ENCODE results near the gene APOL3.

The APOL3 gene

GRCh38 chr22:36149441-36149840 lies 11.1 kb downstream of the APOL3 start:
- Histone ChIP-seq H3K4me1 (ENCODE audit: insufficient read depth, insufficient read length) (no peaks in the 10 kb centered on the region), H3K27me3 (ENCODE audit: insufficient read depth, insufficient read length) (no peaks in the 10 kb centered on the region), H3K4me3 (ENCODE audit: insufficient read length, low read depth) (no peak overlapping the region), H3K9ac (ENCODE audit: insufficient read length, low read depth) (no peak overlapping the region), H3K9me3 (ENCODE audit: insufficient read depth, low read length) (peaks cover 13% of the 10 kb centered on the region; the same call in 1 of the 2 replicates), H3K36me3 (ENCODE audit: insufficient read depth, insufficient read length, low read length) (no peaks in the 10 kb centered on the region)
- no peak for DNase-seq (ENCODE audit: low read depth, low spot score)
- TF ChIP-seq YY1 (IDR thresholded peaks at IDR 0.05; ENCODE audit: insufficient read depth, insufficient read length) (no peak), ZNF274 (IDR thresholded peaks at IDR 0.05; ENCODE audit: low read depth, low read length) (no peak), SUZ12 (IDR thresholded peaks at IDR 0.05; ENCODE audit: extremely low read depth, insufficient read depth, insufficient read length) (no peak)

GRCh38 chr22:36148411-36148810 lies 12.1 kb downstream of the APOL3 start:
- H3K36me3 ChIP-seq (ENCODE audit: insufficient read depth, insufficient read length, low read length), result no peaks in the 10 kb centered on the region
- no peak for DNase-seq (ENCODE audit: low read depth, low spot score)
- no peaks in the 10 kb centered on the region for H3K27me3 ChIP-seq (ENCODE audit: insufficient read depth, insufficient read length)
- TF ChIP-seq SUZ12 (IDR thresholded peaks at IDR 0.05; ENCODE audit: extremely low read depth, insufficient read depth, insufficient read length) (no peak), ZNF274 (IDR thresholded peaks at IDR 0.05; ENCODE audit: low read depth, low read length) (no peak), YY1 (IDR thresholded peaks at IDR 0.05; ENCODE audit: insufficient read depth, insufficient read length) (no peak)
- no peak overlapping the region for H3K9ac ChIP-seq (ENCODE audit: insufficient read length, low read depth)
- H3K4me3 ChIP-seq (ENCODE audit: insufficient read length, low read depth), result no peak overlapping the region
- H3K4me1 ChIP-seq (ENCODE audit: insufficient read depth, insufficient read length), result peaks cover 3% of the 10 kb centered on the region
- H3K9me3 ChIP-seq (ENCODE audit: insufficient read depth, low read length), result peaks cover 13% of the 10 kb centered on the region; the same call in 1 of the 2 replicates

GRCh38 chr22:36147196-36147791 lies 13.3 kb downstream of the APOL3 start:
- no peak for TF ChIP-seq SUZ12 (IDR thresholded peaks at IDR 0.05; ENCODE audit: extremely low read depth, insufficient read depth, insufficient read length)
- TF ChIP-seq YY1 (IDR thresholded peaks at IDR 0.05; ENCODE audit: insufficient read depth, insufficient read length), result no peak
- no peak overlapping the region for H3K9ac ChIP-seq (ENCODE audit: insufficient read length, low read depth)
- H3K4me3 ChIP-seq (ENCODE audit: insufficient read length, low read depth), result no peak overlapping the region
- H3K9me3 ChIP-seq (ENCODE audit: insufficient read depth, low read length), result peaks cover 10% of the 10 kb centered on the region; the same call in 1 of the 2 replicates
- no peaks in the 10 kb centered on the region for H3K27me3 ChIP-seq (ENCODE audit: insufficient read depth, insufficient read length)
- no peaks in the 10 kb centered on the region for H3K36me3 ChIP-seq (ENCODE audit: insufficient read depth, insufficient read length, low read length)
- no peak for DNase-seq (ENCODE audit: low read depth, low spot score)
- H3K4me1 ChIP-seq (ENCODE audit: insufficient read depth, insufficient read length), result peaks cover 3% of the 10 kb centered on the region

GRCh38 chr22:36145881-36146280 lies 14.7 kb downstream of the APOL3 start:
- Histone ChIP-seq H3K9ac (ENCODE audit: insufficient read length, low read depth) (no peak overlapping the region), H3K36me3 (ENCODE audit: insufficient read depth, insufficient read length, low read length) (no peaks in the 10 kb centered on the region)
- TF ChIP-seq ZNF274 (IDR thresholded peaks at IDR 0.05; ENCODE audit: low read depth, low read length) (no peak), YY1 (IDR thresholded peaks at IDR 0.05; ENCODE audit: insufficient read depth, insufficient read length) (no peak), SUZ12 (IDR thresholded peaks at IDR 0.05; ENCODE audit: extremely low read depth, insufficient read depth, insufficient read length) (no peak)

GRCh38 chr22:36144886-36145541 lies 15.5 kb downstream of the APOL3 start:
- Histone ChIP-seq H3K27me3 (ENCODE audit: insufficient read depth, insufficient read length) (no peaks in the 10 kb centered on the region), H3K4me1 (ENCODE audit: insufficient read depth, insufficient read length) (peaks cover 3% of the 10 kb centered on the region), H3K9ac (ENCODE audit: insufficient read length, low read depth) (no peak overlapping the region), H3K4me3 (ENCODE audit: insufficient read length, low read depth) (no peak overlapping the region), H3K36me3 (ENCODE audit: insufficient read depth, insufficient read length, low read length) (no peaks in the 10 kb centered on the region), H3K9me3 (ENCODE audit: insufficient read depth, low read length) (no peaks in the 10 kb centered on the region)
- no peak for TF ChIP-seq SUZ12 (IDR thresholded peaks at IDR 0.05; ENCODE audit: extremely low read depth, insufficient read depth, insufficient read length)
- TF ChIP-seq YY1 (IDR thresholded peaks at IDR 0.05; ENCODE audit: insufficient read depth, insufficient read length), result no peak
- TF ChIP-seq ZNF274 (IDR thresholded peaks at IDR 0.05; ENCODE audit: low read depth, low read length), result no peak
- DNase-seq (ENCODE audit: low read depth, low spot score), result peak; percentile 48

More at GRCh38 chr22:36145881-36146280, 14.7 kb downstream of the APOL3 start:
- Histone ChIP-seq H3K4me3 (ENCODE audit: insufficient read length, low read depth) (no peak overlapping the region), H3K9me3 (ENCODE audit: insufficient read depth, low read length) (no peaks in the 10 kb centered on the region), H3K4me1 (ENCODE audit: insufficient read depth, insufficient read length) (peaks cover 3% of the 10 kb centered on the region), H3K27me3 (ENCODE audit: insufficient read depth, insufficient read length) (no peaks in the 10 kb centered on the region)
- no peak for DNase-seq (ENCODE audit: low read depth, low spot score)

- Histone ChIP-seq H3K9ac (ENCODE audit: insufficient read length, low read depth) (no peak overlapping the region), H3K27me3 (ENCODE audit: insufficient read depth, insufficient read length) (no peaks in the 10 kb centered on the region), H3K9me3 (ENCODE audit: insufficient read depth, low read length) (no peaks in the 10 kb centered on the region), H3K4me3 (ENCODE audit: insufficient read length, low read depth) (no peak overlapping the region), H3K36me3 (ENCODE audit: insufficient read depth, insufficient read length, low read length) (no peaks in the 10 kb centered on the region), H3K4me1 (ENCODE audit: insufficient read depth, insufficient read length) (peaks cover 3% of the 10 kb centered on the region)
- TF ChIP-seq YY1 (IDR thresholded peaks at IDR 0.05; ENCODE audit: insufficient read depth, insufficient read length) (no peak), ZNF274 (IDR thresholded peaks at IDR 0.05; ENCODE audit: low read depth, low read length) (no peak)
- no peak for DNase-seq (ENCODE audit: low read depth, low spot score)
These were observed 16.6 kb downstream of the APOL3 start for GRCh38 chr22:36143956-36144355.

- H3K9me3 ChIP-seq (ENCODE audit: insufficient read depth, low read length), result no peaks in the 10 kb centered on the region
- no peaks in the 10 kb centered on the region for H3K36me3 ChIP-seq (ENCODE audit: insufficient read depth, insufficient read length, low read length)
- DNase-seq (ENCODE audit: low read depth, low spot score), result no peak
- H3K9ac ChIP-seq (ENCODE audit: insufficient read length, low read depth), result peak overlapping the region; percentile 32
- H3K27me3 ChIP-seq (ENCODE audit: insufficient read depth, insufficient read length), result no peaks in the 10 kb centered on the region
- peaks cover 3% of the 10 kb centered on the region for H3K4me1 ChIP-seq (ENCODE audit: insufficient read depth, insufficient read length)
- TF ChIP-seq ZNF274 (IDR thresholded peaks at IDR 0.05; ENCODE audit: low read depth, low read length), result no peak
- no peak for TF ChIP-seq YY1 (IDR thresholded peaks at IDR 0.05; ENCODE audit: insufficient read depth, insufficient read length)
- no peak overlapping the region for H3K4me3 ChIP-seq (ENCODE audit: insufficient read length, low read depth)
These were observed 17.3 kb downstream of the APOL3 start for GRCh38 chr22:36143066-36143815.
